HL-60/S4 treated with phorbol 12-myristate 13-acetate at 8.2 ng/mL for 4 days and 3 days (cell line): ENCODE measurements around the gene GCNT1.

ENCODE experiments used
- in situ Hi-C: fragments of 300-500 bp; cut with MboI; formaldehyde crosslinking; loops from 2 replicates; pipeline ENCODE4 v1.15.0; 2022; ENCODE audit warnings: low sequenced_read_pairs

Gene GCNT1

DNA sequence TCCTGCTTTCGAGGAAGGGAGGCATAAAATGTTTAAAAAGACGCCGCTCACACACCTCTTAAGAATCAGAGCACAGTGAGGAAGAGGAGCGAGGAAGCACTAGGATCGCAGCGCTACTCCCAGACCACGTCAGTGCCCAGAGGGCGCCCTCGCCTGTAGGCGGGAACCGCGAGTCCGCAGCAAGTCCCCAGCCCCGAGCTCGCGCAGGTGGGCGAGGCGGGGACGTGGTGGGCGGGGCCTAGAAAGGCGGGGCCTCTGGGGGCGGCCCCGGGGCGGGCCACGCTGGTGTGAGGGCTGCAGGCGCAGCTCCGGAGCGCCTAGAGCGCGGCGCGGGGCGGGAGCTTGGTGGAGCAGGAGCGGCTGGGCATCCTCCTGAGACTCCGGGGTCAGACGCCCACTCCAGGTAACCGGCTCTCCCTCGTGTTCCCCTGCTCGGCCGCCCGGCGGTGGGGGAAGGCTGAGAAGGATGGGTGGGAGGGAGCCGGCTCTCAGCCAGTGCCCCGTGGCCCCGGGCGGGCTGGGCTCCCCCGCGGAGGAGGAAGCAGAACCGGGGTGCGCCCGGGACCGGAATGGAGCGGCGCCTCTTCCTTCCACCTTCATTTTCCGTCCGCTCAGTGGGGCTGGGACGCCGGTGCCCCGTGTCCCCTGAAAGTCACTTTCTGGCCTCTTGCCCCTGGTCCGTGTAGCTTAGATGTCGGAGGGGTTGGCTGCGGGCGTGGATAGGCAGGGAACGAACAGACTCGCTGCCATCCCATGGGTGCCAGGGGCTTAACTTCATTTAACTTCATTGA is at the start of gene GCNT1:
GCNT1 (plus strand) TSS at position 280 of the 791 bp plus-strand sequence. CDS start 43,200 bp downstream, outside the sequence.
- in situ Hi-C loops = loop anchor here (10.0 kb wide), 1 partner anchor 196 kb away; no protein-coding TSS in a partner anchor

DNA sequence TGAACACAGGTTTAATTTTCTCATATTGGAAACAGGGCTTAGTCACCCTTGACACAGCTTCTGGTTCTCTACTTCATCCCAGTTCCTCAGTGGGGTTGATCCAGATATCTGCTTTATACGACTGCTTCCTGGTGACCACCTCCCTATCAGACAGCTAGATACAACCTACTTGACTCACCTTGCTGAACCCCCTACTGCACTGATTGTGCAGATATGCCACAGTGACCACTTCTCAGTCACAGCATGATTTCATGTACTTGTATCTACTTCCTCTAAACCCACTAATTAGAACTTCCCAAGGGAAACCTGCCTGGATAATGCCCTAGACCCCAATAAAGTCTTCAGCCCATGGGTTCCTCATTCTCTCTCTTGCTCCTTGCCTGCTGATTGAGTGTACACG is 46.3 kb upstream of the GCNT1 start:
- in situ Hi-C loops = no loop called here

DNA sequence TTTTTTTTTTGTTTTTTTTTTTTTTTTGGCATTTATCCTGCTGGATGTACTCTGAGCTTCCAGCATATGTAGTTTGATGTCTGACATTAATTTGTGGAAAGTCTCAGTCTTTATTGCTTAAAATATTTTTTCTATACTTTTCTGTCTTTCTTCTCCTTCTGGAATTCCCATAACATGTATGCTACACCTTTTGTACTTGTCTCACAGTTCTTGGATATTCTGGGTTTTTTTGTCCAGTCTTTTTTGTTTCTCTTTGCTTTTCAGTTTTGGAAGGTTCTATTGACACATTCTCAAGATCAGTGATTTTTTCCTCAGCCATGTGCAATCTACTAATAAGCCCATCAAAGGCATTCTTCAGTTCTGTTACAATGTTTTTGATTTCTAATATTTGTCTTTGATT is 45.3 kb upstream of the GCNT1 start:
- in situ Hi-C loops = no loop called here

DNA sequence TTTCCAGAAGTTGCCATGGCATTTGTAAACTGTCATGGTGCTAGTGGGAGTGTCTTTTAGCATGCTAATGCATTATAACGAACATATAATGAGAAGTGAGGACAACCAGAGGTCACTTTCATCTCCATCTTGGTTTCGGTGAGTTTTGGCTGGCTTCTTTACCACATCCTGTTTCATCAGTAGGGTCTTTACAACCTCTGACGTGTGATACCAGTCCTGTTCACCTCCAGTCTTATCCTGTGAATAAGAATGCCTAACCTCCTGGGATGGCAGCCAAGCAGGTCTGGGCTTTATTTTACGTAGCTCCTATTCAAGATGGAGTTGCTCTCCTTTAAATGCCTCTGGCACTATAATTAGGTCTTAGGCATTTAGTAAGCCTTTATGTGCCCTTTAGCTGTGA is 44.3 kb upstream of the GCNT1 start:
- in situ Hi-C loops = no loop called here

DNA sequence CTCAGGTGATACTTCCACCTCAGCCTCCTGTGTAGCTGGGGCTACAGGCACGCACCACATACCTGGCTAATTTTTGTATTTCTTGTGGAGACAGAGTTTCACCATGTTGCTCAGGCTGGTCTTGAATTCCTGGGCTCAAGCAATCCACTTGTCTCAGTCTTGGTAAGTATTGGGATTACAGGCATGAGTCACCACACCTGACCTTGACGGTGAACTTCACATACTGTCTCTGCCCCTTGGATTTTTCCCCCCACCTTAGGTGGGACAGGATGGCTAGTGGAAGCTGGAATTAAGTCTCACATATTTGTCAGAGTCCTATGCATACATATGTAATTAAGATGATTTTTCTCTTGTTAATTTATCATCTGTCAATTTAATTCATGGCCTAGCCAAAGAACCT is 43.8 kb upstream of the GCNT1 start:
- in situ Hi-C loops = no loop called here

DNA sequence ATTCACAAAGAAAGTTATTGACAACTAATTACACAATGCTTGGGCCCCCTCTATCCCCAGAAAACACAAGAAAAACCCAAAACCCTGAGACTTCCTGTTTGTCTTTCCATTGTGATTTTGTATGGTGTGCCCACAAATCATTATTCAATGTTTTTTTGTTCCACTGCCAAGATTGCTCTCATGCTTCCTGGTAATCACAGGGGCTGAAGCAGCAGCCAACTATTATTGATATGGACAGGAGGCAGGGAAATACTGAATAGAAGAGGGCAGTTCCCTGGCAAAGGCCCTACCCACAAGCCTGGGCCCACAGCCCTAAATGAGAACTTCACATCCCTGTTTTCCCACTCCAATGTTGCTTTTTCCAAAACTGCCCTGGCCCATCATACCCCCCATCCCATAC is 43.3 kb upstream of the GCNT1 start:
- in situ Hi-C loops = no loop called here

DNA sequence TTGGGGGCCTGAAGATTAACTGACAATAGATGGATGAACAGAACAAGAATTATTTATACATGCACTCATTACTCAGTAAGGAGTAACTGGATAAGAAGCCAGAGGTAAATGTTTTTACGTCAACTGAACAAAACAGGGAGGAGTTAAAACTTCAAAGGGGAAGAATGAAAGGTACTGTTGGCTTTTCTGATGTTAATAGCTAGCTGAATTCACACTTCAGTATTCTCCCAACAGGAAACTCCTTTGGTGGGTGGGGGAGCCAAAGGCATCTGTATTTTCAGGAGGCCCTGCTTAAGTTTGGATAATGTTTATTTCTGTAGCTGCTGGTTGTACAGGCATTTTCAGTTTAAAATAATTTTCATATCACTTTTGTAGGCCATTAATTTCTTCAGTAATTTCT is 41.6 kb upstream of the GCNT1 start:
- in situ Hi-C loops = no loop called here

DNA sequence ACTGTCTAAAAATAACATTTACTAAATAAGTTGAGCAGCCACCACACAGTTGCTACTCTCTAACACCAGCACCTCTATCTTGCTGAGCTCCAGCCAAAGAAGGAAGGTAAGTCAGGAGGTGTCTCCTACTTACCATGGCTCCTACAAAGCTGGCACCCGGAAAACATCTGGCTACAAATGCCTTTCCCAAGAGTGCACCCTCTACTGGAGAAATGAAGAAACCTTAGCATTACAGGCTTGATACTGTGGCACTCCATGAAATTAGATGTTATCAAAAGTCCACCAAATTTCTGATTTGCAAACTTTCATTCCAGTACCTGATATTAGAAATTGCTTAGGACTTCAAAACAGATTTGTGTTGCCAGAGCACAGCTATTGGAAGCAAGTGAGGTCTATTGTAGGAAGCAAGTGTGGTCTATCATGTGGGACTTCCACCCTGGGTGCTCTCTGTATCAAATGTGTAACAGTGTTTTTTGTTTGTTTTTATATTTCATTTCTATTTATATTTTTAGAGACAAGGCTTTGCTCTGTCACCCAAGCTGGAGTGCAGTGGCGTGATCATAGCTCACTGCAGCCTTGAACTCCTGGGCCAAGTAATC is 39.1 kb upstream of the GCNT1 start:
- in situ Hi-C loops = no loop called here

DNA sequence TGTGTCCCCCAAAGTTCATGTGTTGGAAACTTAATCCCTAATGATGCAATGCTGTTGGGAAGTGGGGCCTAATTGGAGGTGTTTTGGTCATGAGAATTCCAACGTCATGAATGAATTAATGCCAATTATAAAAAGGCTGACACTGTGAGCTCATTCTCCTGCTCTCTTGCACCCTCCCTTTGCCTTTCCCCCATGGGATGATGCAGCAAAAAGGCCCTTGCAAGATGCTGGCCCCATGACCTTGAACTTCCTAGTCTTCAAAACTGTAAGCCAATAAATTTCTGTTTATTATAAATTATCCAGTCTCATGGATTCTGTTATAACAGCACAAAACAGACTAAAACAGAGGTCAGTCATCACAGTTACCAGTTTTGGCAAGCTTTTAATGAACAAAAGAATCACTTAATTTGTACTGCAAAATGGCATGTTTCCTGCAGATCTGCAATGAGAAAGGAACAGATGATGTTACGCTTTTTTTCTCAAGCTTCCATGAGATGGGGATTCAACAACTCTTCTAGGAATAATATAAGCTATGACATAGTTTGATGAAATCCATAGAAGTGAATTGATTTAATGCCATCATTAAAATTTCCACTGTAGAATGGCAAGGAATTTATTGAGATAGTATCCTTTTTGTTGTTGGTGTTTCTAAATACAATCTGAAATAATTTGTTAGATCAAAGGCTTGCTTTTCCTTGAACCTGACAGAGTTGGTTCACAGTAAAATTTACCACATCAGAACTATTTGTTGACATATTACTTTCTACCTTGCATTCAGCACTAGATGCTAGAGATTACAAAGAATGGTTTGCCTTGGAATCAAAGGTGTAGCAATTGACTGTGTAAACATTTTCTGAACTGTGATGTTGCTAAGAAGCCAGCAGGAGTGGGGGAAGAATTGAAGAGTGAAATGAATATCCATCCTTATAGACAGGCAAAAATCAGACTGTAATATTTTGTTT is 35.5 kb upstream of the GCNT1 start:
- in situ Hi-C loops = no loop called here

DNA sequence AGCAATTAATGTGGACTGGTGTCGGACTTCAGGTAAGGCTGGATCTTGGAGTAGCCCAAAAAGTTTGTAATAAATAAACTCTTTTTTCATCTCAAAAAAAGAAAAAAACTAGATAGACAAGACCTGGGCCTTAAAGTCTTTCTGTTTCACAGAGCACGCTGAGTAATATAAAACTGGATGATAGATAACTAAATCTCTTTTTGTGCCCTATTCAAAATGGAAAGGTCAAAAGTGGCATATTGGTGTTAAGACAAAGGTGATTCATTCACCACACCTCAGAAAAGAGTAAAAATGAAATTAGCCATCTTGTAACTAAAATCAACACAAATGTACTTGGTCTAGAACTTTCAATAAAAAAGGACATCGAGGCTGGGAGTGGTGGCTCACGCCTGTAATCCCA is 34.5 kb upstream of the GCNT1 start:
- in situ Hi-C loops = no loop called here

DNA sequence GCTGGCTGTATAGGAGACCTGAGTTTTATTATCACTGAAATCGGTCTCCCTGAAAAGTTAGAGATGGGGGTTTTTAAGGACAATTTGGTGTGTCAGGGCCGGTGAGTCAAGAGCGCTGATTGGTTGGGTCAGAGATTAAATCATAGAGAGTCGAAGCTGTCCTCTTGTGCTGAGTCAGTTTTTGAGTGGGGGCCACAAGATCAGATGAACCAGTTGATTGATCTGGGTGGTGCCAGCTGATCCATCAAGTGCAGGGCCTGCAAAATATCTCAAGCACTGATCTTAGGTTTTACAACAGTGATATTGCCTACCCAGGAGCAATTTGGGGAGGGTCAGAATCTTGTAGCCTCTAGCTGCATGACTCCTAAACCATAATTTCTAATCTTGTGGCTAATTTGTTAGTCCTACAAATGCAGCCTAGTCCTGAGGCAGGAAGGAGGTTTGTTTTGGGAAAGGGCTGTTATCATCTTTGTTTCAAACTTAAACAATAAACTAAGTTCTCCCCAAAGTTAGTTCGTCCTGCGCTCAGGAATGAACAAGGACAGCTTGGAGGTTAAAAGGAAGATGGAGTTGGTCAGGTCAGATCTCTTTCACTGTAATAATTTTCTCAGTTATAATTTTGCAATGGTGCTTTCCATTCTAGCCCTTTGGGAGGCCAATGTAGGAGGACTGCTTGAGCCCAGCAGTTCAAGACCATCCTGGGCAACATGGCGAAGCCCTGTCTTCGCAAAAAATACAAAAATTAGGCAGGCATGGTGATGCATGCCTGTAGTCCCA is 33.1 kb upstream of the GCNT1 start:
- in situ Hi-C loops = loop anchor here (25.0 kb wide), 1 partner anchor 286 kb away; no protein-coding TSS in a partner anchor

DNA sequence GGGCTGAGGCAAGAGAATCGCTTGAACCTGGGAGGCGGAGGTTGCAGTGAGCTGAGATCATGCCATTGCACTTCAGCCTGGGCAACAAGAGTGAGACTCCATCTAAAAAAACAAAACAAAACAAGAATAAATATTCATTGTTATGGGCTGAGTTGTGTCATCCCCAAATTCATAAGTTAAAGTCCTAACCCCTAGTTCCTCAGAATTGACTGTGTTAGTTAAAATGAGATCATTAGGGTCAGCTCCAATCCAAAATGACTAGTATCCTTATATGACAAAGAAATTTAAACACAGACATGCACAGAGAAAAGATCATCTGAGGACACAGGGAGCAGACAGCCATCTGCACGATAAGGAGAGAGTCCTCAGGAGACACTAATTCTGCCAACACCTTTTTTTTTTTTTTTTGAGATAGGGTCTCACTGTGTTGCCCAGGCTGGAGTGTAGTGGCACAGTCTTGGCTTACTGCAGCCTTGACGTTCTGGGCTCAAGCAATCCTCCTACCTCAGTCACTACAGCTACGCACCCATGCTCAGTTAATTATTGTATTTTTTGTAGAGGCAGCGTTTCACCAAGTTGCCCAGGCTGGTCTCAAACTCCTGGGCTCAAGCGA is 32.1 kb upstream of the GCNT1 start:
- in situ Hi-C loops = loop anchor here (25.0 kb wide), 1 partner anchor 285 kb away; no protein-coding TSS in a partner anchor

DNA sequence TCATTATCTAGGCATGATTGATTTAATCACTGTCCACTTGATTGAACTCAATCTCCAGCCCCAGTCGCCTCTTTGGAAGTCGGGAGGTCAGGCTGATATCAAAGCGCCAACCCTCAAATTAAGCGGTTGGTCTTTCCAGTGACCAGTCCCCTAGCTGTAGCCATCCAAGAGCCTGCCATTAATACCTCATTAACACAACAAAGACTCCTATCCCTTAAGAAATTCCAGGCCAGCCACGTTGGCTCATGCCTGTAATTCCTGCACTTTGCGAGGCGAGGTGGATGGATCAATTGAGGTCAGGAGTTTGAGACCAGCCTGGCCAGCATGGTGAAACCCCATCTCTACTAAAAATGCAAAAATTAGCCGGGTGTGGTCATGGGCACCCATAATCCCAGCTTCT is 27.4 kb upstream of the GCNT1 start:
- in situ Hi-C loops = loop anchor here (25.0 kb wide), 1 partner anchor 281 kb away; no protein-coding TSS in a partner anchor

DNA sequence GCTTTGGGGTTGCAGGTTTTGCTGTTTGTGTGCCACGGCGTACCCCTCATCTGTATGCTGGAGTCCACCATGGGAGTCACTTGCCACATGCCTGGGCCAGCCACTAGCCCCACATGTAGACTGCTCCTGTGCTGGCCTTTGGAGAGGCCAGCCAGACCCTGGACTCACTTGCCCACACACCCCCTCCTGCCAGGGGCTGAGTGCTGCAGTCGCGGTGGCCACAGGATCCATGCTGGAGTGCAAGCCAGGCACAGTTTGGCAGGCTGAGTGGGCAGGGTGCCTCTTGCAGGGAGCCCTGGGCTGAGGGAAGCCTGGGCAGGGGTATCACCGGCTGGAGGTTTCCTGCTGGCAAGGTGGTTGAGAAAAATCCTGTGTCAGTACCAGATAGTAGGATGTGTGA is 25.6 kb upstream of the GCNT1 start:
- in situ Hi-C loops = loop anchor here (25.0 kb wide), 1 partner anchor 279 kb away; no protein-coding TSS in a partner anchor

DNA sequence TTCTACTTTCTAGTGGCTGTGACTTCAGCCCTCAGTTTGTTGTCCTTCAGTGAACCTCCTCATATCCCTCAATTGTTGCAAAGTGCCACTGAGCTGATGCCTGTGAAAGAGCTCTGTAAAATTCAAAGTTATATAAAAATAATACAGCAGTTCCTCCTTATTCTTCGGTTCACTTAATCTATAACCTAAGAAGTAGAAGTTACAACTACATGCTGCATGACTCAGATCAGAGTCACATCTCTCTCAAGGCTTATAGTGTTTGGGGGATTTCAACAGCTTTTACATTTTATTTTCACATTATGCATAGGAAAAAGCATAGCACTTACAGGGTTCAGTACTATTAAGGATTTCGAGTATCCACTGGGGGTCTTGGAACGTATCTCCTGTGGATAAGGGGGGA is 25.1 kb upstream of the GCNT1 start:
- in situ Hi-C loops = loop anchor here (25.0 kb wide), 1 partner anchor 278 kb away; no protein-coding TSS in a partner anchor

DNA sequence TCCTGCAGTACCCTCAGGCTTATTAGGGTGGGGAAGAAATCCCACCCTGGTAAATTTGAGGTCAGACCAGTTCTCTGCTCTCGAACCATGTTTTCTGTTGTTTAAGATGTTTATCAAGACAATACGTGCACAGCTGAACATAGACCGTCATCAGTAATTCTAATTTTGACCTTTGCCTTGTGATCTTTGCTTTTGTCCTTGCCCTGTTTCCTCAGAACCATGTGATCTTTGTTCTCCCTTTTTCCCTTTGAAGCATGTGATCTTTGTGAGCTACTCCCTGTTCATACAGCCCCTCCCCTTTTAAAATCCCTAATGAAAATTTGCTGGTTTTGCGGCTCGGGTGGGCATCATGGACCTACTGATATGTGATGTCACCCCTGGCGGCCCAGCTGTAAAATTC is 24.1 kb upstream of the GCNT1 start:
- in situ Hi-C loops = loop anchor here (25.0 kb wide), 1 partner anchor 277 kb away; no protein-coding TSS in a partner anchor

DNA sequence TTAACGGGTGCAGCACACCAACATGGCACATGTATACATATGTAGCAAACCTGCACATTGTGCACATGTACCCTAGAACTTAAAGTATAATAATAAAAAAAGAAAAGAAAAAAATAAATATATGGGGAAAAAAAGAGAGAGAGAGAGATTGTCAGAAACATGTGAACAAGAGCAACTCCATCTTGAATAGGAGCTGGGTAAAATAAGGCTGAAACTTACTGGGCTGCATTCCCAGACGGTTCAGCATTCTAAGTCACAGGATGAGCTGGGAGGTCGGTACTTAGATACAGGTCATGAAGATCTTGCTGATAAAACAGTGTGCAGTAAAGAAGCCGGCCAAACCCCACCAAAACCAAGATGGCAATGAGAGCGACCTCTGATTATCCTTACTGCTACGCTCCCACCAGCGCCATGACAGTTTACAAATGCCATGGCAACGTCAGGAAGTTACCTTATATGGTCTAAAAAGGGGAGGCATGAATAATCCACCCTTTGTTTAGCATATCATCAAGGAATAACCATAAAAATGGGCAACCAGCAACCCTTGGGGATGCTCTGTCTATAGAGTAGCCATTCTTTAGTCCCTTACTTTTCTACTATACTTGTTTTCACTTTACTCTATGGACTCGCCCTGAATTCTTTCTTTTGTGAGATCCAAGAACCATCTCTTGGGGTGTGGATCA is 21.8 kb upstream of the GCNT1 start:
- in situ Hi-C loops = loop anchor here (25.0 kb wide), 1 partner anchor 275 kb away; no protein-coding TSS in a partner anchor

DNA sequence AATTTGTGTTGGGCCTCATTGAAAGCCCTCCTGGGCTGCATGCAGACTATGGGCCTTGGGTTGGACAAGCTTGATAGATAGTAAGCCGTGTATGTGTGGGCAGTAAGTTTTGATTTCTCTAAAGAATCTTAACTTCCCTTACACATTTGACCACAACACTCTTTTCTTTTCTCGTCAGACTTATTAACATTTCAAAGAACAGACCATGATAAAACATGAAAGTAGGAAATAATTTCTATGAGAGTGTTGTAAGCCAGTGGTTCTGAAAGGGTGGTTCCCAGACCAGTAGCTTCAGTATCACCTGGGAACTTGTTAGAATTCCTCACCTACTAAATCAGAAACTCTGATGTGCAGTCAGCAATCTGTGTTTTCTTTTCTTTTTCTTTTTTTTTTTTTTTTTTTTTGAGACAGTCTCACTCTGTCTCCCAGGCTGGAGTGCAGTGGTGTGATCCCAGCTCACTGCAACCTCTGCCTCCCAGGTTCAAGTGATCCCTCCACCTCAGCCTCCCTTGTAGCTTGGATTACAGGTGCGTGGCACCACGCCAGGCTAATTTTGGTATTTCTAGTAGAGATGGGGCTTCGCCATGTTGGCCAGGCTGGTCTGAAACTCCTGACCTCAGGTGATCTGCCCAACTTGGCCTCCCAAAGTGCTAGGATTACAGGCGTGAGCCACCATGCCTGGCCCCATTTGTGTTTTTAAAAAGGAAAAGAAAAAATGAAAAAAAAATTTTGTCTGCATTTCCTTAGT is 20.0 kb upstream of the GCNT1 start:
- in situ Hi-C loops = loop anchor here (25.0 kb wide), 1 partner anchor 273 kb away; no protein-coding TSS in a partner anchor
